ENCODE data around the gene TSFM. TPM values are rescaled to one million over a fixed set of nuclear protein-coding genes. Genes with fewer than 3 reads are reported as not detected.
A peak's percentile ranks its signal among the peaks of the same experiment; 100 is the strongest.

Gene TSFM
- total RNA-seq, 1 donor from 2014 or later: 12.9 TPM

GRCh38 chr12:57835366-57836288 lies 53.0 kb downstream of the TSFM start:
- DNase-seq: no peak

GRCh38 chr12:57836442-57837375 lies 54.1 kb downstream of the TSFM start:
- peak; percentile 86 for DNase-seq

GRCh38 chr12:57837864-57838562 lies 55.4 kb downstream of the TSFM start:
- DNase-seq: peak; percentile 69

- peak; percentile 24 for DNase-seq
Observed at GRCh38 chr12:57838594-57839302, 56.2 kb downstream of the TSFM start.

GRCh38 chr12:57839996-57840395 lies 57.4 kb downstream of the TSFM start:
- no peak for DNase-seq

GRCh38 chr12:57840726-57841125 lies 58.1 kb downstream of the TSFM start:
- DNase-seq: no peak

- DNase-seq: no peak
Observed at GRCh38 chr12:57841445-57841844, 58.9 kb downstream of the TSFM start.

GRCh38 chr12:57842342-57843294 lies 60.0 kb downstream of the TSFM start:
- no peak for DNase-seq

- DNase-seq: peak; percentile 20
Observed at GRCh38 chr12:57844709-57845477, 62.3 kb downstream of the TSFM start.

- no peak for DNase-seq
Observed at GRCh38 chr12:57845478-57846284, 63.1 kb downstream of the TSFM start.

- DNase-seq: no peak
Observed at GRCh38 chr12:57846285-57846576, 63.6 kb downstream of the TSFM start.

GRCh38 chr12:57846577-57847319 lies 64.2 kb downstream of the TSFM start, which contains the start of gene CTDSP2:
Gene CTDSP2 (minus strand): TSS chr12:57846729. CDS start chr12:57846435, 294 bp downstream.
- peak; percentile 98 for DNase-seq

Small RNAs within 50 kb of the gene (small RNA-seq; reads per million reads assigned to genes)
- gene MIR26A2 (ENCODE audit: low replicate concordance) (8.9 reads per million, percentile 92 among the genes with 10 or more reads in this experiment), gene RNU6-1083P (ENCODE audit: low replicate concordance) (not detected)

Other genes with a start within 250 kb of the TSFM start
- 62.0 TPM for gene DCTN2, start 235.6 kb upstream of the TSFM start, total RNA-seq
- 0.39 TPM for gene KIF5A, start 232.7 kb upstream of the TSFM start, total RNA-seq
- gene PIP4K2C, start 191.6 kb upstream of the TSFM start, total RNA-seq: 11.0 TPM
- gene DTX3, start 178.0 kb upstream of the TSFM start, total RNA-seq: 16.6 TPM
- gene ARHGEF25, start 171.4 kb upstream of the TSFM start, total RNA-seq: 32.5 TPM
- 1.7 TPM for gene B4GALNT1, start 149.6 kb upstream of the TSFM start, total RNA-seq
- 135 TPM for gene OS9, start 88.7 kb upstream of the TSFM start, total RNA-seq
- 1.1 TPM for gene AGAP2, start 44.0 kb upstream of the TSFM start, total RNA-seq
- gene TSPAN31, start 37.7 kb upstream of the TSFM start, total RNA-seq: 44.0 TPM
- 69.6 TPM for gene CDK4, start 30.5 kb upstream of the TSFM start, total RNA-seq
- gene MARCHF9, start 27.7 kb upstream of the TSFM start, total RNA-seq: 5.9 TPM
- gene CYP27B1, start 15.7 kb upstream of the TSFM start, total RNA-seq: 0.79 TPM
- gene METTL1, start 10.7 kb upstream of the TSFM start, total RNA-seq: 9.0 TPM
- gene EEF1AKMT3, start 10.2 kb upstream of the TSFM start, total RNA-seq: 8.9 TPM
- gene AVIL, start 35.9 kb downstream of the TSFM start, total RNA-seq: 2.8 TPM
- 75.5 TPM for gene CTDSP2, start 63.9 kb downstream of the TSFM start, total RNA-seq
- 11.3 TPM for gene ATP23, start 158.8 kb downstream of the TSFM start, total RNA-seq

Data from skin of body (tissue), 3 donors.